K562 (cell line): Measurements from ENCODE around the gene ARHGEF16. TPM values are rescaled to one million over a fixed set of nuclear protein-coding genes. Genes with fewer than 3 reads are reported as not detected.

ENCODE experiments used
- ATAC-seq: fragments of 200-7000 bp; cut with Tn5 transposase; 3 replicates; pipeline ENCODE4 v1.9.1; 2020; ENCODE audit warnings: moderate library complexity
- BruUV-seq: library from RNA; stranded (reverse); fragments of 400-500 nt; replicated peaks from 2 replicates; lab custom pipeline; 2021; lab: Mats Ljungman, UMichigan
- CTCF ChIA-PET: fragments of 300-600 bp; formaldehyde crosslinking; extraction: SDS; loops from one replicate; lab custom pipeline; 2021; ENCODE audit warnings: low intra/inter-chr PET ratio; lab: Yijun Ruan, JAX
- POLR2A ChIA-PET: fragments of 300-600, 350-650 bp; sonication (Branson Sonifier 250); formaldehyde crosslinking; extraction: SDS; loops from one replicate; lab custom pipeline; 2021; ENCODE audit warnings: antibody characterized with exemption, inconsistent platforms; lab: Yijun Ruan, JAX
- DNase-seq, 4 experiments: peaks; one replicate each; pipeline versions ENCODE4 v3.0.0 to v3.0.0-alpha.2; 2011 to 2018; ENCODE audit warnings: low spot score in 3 of 4, mixed read lengths in 3 of 4; ENCODE audit errors: extremely low read depth in 1 of 4
- FAIRE-seq: peaks from 2 replicates; lab custom pipeline; 2011; peaks lifted over from hg19 to GRCh38; lab: Jason Lieb, UNC
- H2AFZ ChIP-seq: 2 replicates; pipeline ENCODE4 v1.6.0; 2011; ENCODE audit warnings: low read depth, low read length, control low read depth, inconsistent platforms
- H3K27ac ChIP-seq: fragments of 200-600 bp; 3 replicates; pipeline ENCODE4 v1.8.0; 2011; ENCODE audit warnings: low read depth, mild to moderate bottlenecking, control low read depth, inconsistent platforms, low read length, moderate library complexity, mixed read lengths; ENCODE audit errors: extremely low read depth
- H3K27me3 ChIP-seq, 2 experiments: fragments of 300-600 bp in 1 of 2; 2 replicates in 1 of 2; 3 replicates in 1 of 2; pipeline versions ENCODE4 v1.6.0 to v1.8.0; 2011; ENCODE audit warnings: inconsistent platforms in 2 of 2, low read length in 2 of 2, mild to moderate bottlenecking in 1 of 2, mixed read lengths in 1 of 2, moderate library complexity in 1 of 2; ENCODE audit not compliant: control insufficient read depth in 2 of 2, insufficient read depth in 2 of 2
- H3K36me3 ChIP-seq: fragments of 300-600 bp; 3 replicates; pipeline ENCODE4 v1.8.0; 2011; ENCODE audit warnings: mild to moderate bottlenecking, low read length, inconsistent platforms; ENCODE audit not compliant: control insufficient read depth, insufficient read depth
- H3K4me1 ChIP-seq, 2 experiments: fragments of 200-600 bp in 1 of 2; replicated peaks in 1 of 2; 2 replicates in 1 of 2; 3 replicates in 1 of 2; pipeline versions ENCODE4 v1.5.1 to v1.8.0; 2011; ENCODE audit warnings: inconsistent platforms in 2 of 2, low read length in 2 of 2, mild to moderate bottlenecking in 1 of 2, mixed read lengths in 1 of 2, moderate library complexity in 1 of 2; ENCODE audit not compliant: control insufficient read depth in 2 of 2, insufficient read depth in 2 of 2
- H3K4me2 ChIP-seq: 2 replicates; pipeline ENCODE4 v1.6.1; 2011; ENCODE audit warnings: low read length, control low read depth, inconsistent platforms, mixed read lengths; ENCODE audit not compliant: insufficient read depth
- H3K4me3 ChIP-seq: fragments of 200-600 bp; sonication (generic), shearing (Covaris generic); 2 replicates; pipeline ENCODE4 v1.5.1; 2016; ENCODE audit warnings: control low read depth, inconsistent platforms
- H3K79me2 ChIP-seq: fragments of 200-600 bp; 3 replicates; pipeline ENCODE4 v1.8.0; 2011; ENCODE audit warnings: low read length, inconsistent platforms; ENCODE audit not compliant: control insufficient read depth, insufficient read depth
- H3K9ac ChIP-seq, 2 experiments: 2 replicates each; pipeline versions ENCODE4 v1.6.0 to v1.6.1; 2011; ENCODE audit warnings: low read depth in 2 of 2, low read length in 2 of 2, control low read depth in 1 of 2, inconsistent platforms in 1 of 2, mild to moderate bottlenecking in 1 of 2, mixed read lengths in 1 of 2; ENCODE audit not compliant: insufficient read depth in 1 of 2
- H3K9me1 ChIP-seq: one replicate; pipeline ENCODE4 v1.6.0; 2011; ENCODE audit warnings: inconsistent platforms, mild to moderate bottlenecking, low read length, moderate library complexity; ENCODE audit not compliant: control insufficient read depth, insufficient read depth
- H3K9me3 ChIP-seq: replicated peaks from 2 replicates; pipeline ENCODE4 v1.5.1; 2011; ENCODE audit warnings: low read depth, low read length, inconsistent platforms; ENCODE audit not compliant: control insufficient read depth, insufficient read depth
- H4K20me1 ChIP-seq: replicated peaks from 2 replicates; pipeline ENCODE4 v1.6.1; 2011; ENCODE audit warnings: low read length, inconsistent platforms, mixed read lengths; ENCODE audit not compliant: control insufficient read depth, insufficient read depth
- HIVEP1 ChIP-seq: fragments of 250-450 bp; sonication (Bioruptor Pico); IDR thresholded peaks from 2 replicates; pipeline ENCODE4 v1.4.0; 2020; ENCODE audit warnings: mild to moderate bottlenecking
- MAZ ChIP-seq, 2 experiments: fragments of 450-650 bp in 1 of 2; sonication (generic) in 1 of 2; formaldehyde crosslinking; IDR thresholded peaks in 1 of 2; conservative IDR thresholded peaks in 1 of 2; 2 replicates each; pipeline versions ENCODE4 v1.4.0 to v1.5.0; 2020; ENCODE audit warnings: mild to moderate bottlenecking in 1 of 2, missing genetic modification reagents in 1 of 2
- PCBP2 ChIP-seq: fragments of 200-400 bp; formaldehyde crosslinking; IDR thresholded peaks from 2 replicates; pipeline ENCODE4 v1.6.1; 2018; ENCODE audit warnings: low read length, low read depth, mild to moderate bottlenecking, moderate library complexity; ENCODE audit not compliant: poor library complexity, severe bottlenecking
- POLR2G ChIP-seq: fragments of 200-400 bp; formaldehyde crosslinking; IDR thresholded peaks from 2 replicates; pipeline ENCODE4 v1.6.1; 2017; ENCODE audit warnings: low read depth, mild to moderate bottlenecking, antibody characterized with exemption, low read length, moderate library complexity
- SRF ChIP-seq, 2 experiments: fragments of 250-450, 450-650 bp in 1 of 2; sonication (Bioruptor Pico) in 1 of 2; sonication (generic) in 1 of 2; formaldehyde crosslinking; IDR thresholded peaks; 2 replicates each; pipeline versions ENCODE4 v1.5.0 to v1.5.1; 2020 to 2022; ENCODE audit warnings: mild to moderate bottlenecking in 1 of 2, missing genetic modification reagents in 1 of 2
- ZC3H11A ChIP-seq: IDR thresholded peaks from 2 replicates; pipeline ENCODE4 v1.6.1; 2012; ENCODE audit warnings: low read depth, low read length, improper control_type of control experiment
- ZC3H4 ChIP-seq: sonication (generic); formaldehyde crosslinking; IDR thresholded peaks from 2 replicates; pipeline ENCODE4 v1.9.0; 2021; ENCODE audit warnings: missing genetic modification reagents, borderline replicate concordance
- ZFX ChIP-seq: sonication (generic); formaldehyde crosslinking; IDR thresholded peaks from 2 replicates; pipeline ENCODE4 v1.8.0; 2022; ENCODE audit warnings: mild to moderate bottlenecking, missing genetic modification reagents, moderate library complexity
- ZNF584 ChIP-seq: fragments of 200-800 bp; sonication (Bioruptor generic); IDR thresholded peaks from 2 replicates; pipeline ENCODE4 v1.6.1; 2016; ENCODE audit warnings: low read depth, mild to moderate bottlenecking, missing genetic modification characterization, missing compliant biosample characterization
- ZNF764 ChIP-seq: fragments of 250-450 bp; sonication (Bioruptor Pico); IDR thresholded peaks from 2 replicates; pipeline ENCODE4 v1.4.0; 2020; ENCODE audit warnings: low read depth, mild to moderate bottlenecking, moderate library complexity
- WGBS: fragments of 100-300 bp; shearing (Covaris generic); methylation state at CpG from one replicate; pipeline ENCODE4 v1.1.6; 2016; ENCODE audit warnings: low coverage, mixed read lengths; ENCODE audit not compliant: insufficient coverage; ENCODE audit errors: missing lambda C conversion rate; 5-methylcytosine and 5-hydroxymethylcytosine counted together
- in situ Hi-C: fragments of 300-500 bp; cut with MboI; formaldehyde crosslinking; loops from 4 replicates; pipeline ENCODE4 v1.15.0; 2018; ENCODE audit warnings: inconsistent platforms, mixed read lengths
- intact Hi-C: fragments of 100-400 bp; cut with micrococcal nuclease; formaldehyde crosslinking; loops from 2 replicates; pipeline ENCODE4 v1.14.2; 2022
- polyA plus RNA-seq, 8 experiments: library from polyadenylated mRNA; depleted of rRNA in 4 of 8; stranded (reverse) in 5 of 8; unstranded in 3 of 8; fragments of >200 nt; fragmentation: Nextera tagmentation in 2 of 8; fragmentation: Illumina TruSeq in 1 of 8; extraction: Ambion mirVana in 2 of 8; extraction: Trizol in 1 of 8; gene quantifications; 2 replicates each; pipeline versions ENCODE4 v1.2.1 to v1.2.3, GENCODE V29; 2011 to 2014; ENCODE audit warnings: inconsistent platforms in 1 of 8, missing spikeins in 1 of 8
- total RNA-seq, 7 experiments: library from RNA; depleted of rRNA in 6 of 7; stranded (reverse); fragments of >200 nt in 6 of 7; fragmentation: Illumina TruSeq in 2 of 7; extraction: Trizol in 2 of 7; gene quantifications; 2 replicates each; pipeline versions ENCODE4 v1.2.1 to v1.2.3, GENCODE V29; 2011 to 2021; ENCODE audit warnings: low replicate concordance in 1 of 7
- TF ChIP-seq, protein P1 (sequence below): sonication (generic); formaldehyde crosslinking; IDR thresholded peaks from 2 replicates; pipeline ENCODE4 v1.8.0; 2022; ENCODE audit warnings: missing genetic modification reagents, mild to moderate bottlenecking, borderline replicate concordance
- TF ChIP-seq, protein P2 (sequence below): sonication (generic); formaldehyde crosslinking; IDR thresholded peaks from 2 replicates; pipeline ENCODE4 v1.8.1; 2023; ENCODE audit warnings: mild to moderate bottlenecking, missing genetic modification reagents, moderate library complexity
- TF ChIP-seq, protein P3 (sequence below): fragments of 250-450 bp; sonication (Bioruptor Pico); IDR thresholded peaks from 2 replicates; pipeline ENCODE4 v1.8.0; 2022; ENCODE audit warnings: inconsistent platforms
- TF ChIP-seq, protein P4 (sequence below): IDR thresholded peaks from 3 replicates; pipeline ENCODE4 v1.6.1; 2011; ENCODE audit warnings: borderline replicate concordance, mild to moderate bottlenecking; ENCODE audit not compliant: insufficient read length, insufficient read depth

Gene ARHGEF16
- total and polyA plus RNA-seq, 9 of the 15 experiments (the other 6 are each of a cell fraction or from before 2014, with no cell fraction given): 0.15 to 1.2 (median 0.49) TPM; not detected in 2

DNA sequence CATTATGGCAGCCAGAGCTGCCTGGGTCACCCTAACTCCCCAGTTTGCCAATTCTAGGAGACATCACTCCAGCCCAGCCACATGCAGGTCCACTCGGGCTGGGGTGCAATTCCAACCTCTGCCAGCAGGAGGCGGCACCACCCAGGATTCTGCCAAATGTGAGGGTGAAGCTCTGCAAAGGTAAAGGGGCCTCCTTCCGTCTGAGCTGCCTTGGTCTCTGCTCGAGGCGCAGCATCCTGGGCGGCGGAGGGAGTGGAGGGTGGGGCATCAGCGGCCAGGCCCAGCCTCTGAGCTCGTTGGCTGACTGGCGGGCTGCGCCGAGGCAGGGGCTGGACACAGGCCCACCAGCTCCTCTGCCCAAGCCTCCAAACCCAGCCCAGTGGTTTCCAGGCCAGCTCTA, 63.8 kb downstream of the ARHGEF16 start (continued):
- TF ChIP-seq ZNF764 (CRISPR knock-in tag) (peak; percentile 99), ZNF584 (no peak), MAZ (CRISPR knock-in tag; conservative IDR thresholded peaks at IDR 0.05 in 1 of 2, IDR thresholded peaks at IDR 0.05 in 1 of 2) (no peak), POLR2G (no peak)

DNA sequence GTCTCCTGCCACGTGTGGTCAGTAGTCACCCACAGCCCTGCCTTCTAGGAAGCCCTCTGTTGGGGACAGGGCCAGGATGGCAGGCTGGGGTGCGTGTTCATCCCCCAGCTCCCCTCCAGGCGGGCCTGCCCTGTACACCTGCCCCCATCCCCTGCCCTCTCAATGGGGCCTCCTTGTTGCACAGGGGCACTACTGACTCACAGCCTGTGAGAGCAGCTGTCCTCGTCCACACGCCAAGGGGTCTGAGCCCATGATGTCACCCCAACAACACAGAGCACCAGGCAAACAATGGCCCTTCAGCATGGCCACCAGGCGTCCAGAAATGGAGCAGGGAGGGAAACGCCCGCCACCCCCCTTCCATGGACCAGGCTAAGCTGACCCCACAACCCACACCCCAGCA, 64.3 kb downstream of the ARHGEF16 start:
- 12% methylated on average over 8 of the region's 8 CpGs for WGBS
- in situ Hi-C loops (no loop called here), intact Hi-C loops (no loop called here)
- TF ChIP-seq, protein P1, sequence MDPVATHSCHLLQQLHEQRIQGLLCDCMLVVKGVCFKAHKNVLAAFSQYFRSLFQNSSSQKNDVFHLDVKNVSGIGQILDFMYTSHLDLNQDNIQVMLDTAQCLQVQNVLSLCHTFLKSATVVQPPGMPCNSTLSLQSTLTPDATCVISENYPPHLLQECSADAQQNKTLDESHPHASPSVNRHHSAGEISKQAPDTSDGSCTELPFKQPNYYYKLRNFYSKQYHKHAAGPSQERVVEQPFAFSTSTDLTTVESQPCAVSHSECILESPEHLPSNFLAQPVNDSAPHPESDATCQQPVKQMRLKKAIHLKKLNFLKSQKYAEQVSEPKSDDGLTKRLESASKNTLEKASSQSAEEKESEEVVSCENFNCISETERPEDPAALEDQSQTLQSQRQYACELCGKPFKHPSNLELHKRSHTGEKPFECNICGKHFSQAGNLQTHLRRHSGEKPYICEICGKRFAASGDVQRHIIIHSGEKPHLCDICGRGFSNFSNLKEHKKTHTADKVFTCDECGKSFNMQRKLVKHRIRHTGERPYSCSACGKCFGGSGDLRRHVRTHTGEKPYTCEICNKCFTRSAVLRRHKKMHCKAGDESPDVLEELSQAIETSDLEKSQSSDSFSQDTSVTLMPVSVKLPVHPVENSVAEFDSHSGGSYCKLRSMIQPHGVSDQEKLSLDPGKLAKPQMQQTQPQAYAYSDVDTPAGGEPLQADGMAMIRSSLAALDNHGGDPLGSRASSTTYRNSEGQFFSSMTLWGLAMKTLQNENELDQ (CRISPR knock-in tag): no peak
- TF ChIP-seq, protein P2, sequence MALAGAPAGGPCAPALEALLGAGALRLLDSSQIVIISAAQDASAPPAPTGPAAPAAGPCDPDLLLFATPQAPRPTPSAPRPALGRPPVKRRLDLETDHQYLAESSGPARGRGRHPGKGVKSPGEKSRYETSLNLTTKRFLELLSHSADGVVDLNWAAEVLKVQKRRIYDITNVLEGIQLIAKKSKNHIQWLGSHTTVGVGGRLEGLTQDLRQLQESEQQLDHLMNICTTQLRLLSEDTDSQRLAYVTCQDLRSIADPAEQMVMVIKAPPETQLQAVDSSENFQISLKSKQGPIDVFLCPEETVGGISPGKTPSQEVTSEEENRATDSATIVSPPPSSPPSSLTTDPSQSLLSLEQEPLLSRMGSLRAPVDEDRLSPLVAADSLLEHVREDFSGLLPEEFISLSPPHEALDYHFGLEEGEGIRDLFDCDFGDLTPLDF (CRISPR knock-in tag): no peak
- TF ChIP-seq ZFX (no peak), PCBP2 (no peak), ZC3H11A (no peak), SRF (CRISPR knock-in tag; IDR thresholded peaks at IDR 0.05) (no peak), HIVEP1 (no peak), ZC3H4 (no peak)
- TF ChIP-seq, protein P3, sequence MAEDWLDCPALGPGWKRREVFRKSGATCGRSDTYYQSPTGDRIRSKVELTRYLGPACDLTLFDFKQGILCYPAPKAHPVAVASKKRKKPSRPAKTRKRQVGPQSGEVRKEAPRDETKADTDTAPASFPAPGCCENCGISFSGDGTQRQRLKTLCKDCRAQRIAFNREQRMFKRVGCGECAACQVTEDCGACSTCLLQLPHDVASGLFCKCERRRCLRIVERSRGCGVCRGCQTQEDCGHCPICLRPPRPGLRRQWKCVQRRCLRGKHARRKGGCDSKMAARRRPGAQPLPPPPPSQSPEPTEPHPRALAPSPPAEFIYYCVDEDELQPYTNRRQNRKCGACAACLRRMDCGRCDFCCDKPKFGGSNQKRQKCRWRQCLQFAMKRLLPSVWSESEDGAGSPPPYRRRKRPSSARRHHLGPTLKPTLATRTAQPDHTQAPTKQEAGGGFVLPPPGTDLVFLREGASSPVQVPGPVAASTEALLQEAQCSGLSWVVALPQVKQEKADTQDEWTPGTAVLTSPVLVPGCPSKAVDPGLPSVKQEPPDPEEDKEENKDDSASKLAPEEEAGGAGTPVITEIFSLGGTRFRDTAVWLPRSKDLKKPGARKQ (CRISPR knock-in tag): no peak
- TF ChIP-seq, protein P4, sequence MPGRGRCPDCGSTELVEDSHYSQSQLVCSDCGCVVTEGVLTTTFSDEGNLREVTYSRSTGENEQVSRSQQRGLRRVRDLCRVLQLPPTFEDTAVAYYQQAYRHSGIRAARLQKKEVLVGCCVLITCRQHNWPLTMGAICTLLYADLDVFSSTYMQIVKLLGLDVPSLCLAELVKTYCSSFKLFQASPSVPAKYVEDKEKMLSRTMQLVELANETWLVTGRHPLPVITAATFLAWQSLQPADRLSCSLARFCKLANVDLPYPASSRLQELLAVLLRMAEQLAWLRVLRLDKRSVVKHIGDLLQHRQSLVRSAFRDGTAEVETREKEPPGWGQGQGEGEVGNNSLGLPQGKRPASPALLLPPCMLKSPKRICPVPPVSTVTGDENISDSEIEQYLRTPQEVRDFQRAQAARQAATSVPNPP: no peak

More for the DNA sequence above, 64.3 kb downstream of the ARHGEF16 start:
- Histone ChIP-seq H3K9ac (no peak overlapping the region), H4K20me1 (peaks cover 8% of the 10 kb centered on the region; the same call in 1 of the 2 replicates), H3K4me3 (no peak overlapping the region), H3K27me3 (peaks cover 3 to 57% of the 10 kb centered on the region in 2 experiments; a peak in 3 of 5 replicates), H2AFZ (no peak overlapping the region), H3K9me3 (no peaks in the 10 kb centered on the region; the same call in 1 of the 2 replicates), H3K36me3 (no peaks in the 10 kb centered on the region), H3K4me2 (no peak overlapping the region), H3K79me2 (no peaks in the 10 kb centered on the region), H3K9me1 (no peaks in the 10 kb centered on the region), H3K4me1 (peaks cover 0 to 50% of the 10 kb centered on the region in 2 experiments; a peak in 2 of 5 replicates), H3K27ac (no peak overlapping the region)
- ChIA-PET POLR2A (interaction anchor here (0.6 to 1.2 kb wide), 3 partner anchors 10 to 91 kb away, joined by 4 to 5 read pairs (median 4); no protein-coding TSS in a partner anchor), CTCF (no interaction called here)
- FAIRE-seq (no peak), ATAC-seq (no peak), DNase-seq (no peak)
- no TSS peak for BruUV-seq
